Measurements from ENCODE around the gene PFN3.
"Not testable (repeated sequence)": the region's sequence is repeated elsewhere in the genome, so short reads cannot be mapped to it uniquely, and the experiment has no call there.

PFN3 gene

DNA sequence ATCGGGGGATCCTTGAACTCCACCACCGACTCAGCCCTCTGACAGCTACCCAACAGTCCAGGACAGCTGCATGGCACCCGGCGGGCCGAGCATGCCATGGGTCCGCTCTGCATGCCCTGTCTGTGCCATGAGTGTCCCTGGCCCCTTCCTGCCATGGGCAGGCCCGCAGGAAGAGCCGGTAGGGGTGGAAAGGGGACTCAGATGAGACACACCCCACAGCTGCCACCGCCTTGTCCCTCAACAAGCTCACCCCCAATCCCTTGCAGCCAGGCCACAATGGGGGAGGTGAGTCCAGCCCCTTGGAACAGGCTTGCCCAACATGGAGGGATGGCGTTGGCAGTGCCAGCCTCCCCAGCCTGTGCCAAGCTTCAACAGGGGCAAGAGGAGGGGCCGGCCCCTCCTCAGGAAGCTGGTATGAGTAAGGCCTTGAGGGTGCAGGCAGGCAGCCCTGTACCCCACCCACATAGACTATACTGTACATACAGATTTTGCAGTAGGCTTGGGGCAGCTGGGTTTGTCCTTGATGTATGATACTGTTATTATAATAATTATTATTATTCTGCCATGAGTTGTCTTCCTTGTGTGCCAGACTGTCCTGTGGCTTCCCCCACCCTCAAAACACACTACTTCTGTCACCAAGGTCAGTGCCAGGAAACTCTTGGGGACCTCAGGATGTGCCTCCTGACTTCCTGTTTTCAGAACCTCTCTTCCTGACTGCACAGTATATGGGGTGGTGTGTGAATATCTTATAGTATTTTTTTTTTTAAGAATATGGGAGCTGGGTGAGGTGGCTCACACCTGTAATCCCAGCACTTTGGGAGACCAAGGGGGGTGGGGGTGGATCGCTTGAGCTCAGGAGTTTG lies 28.2 kb downstream of the PFN3 start:
- DNase-seq: peak in 1 of 6 experiments; percentile 29

DNA sequence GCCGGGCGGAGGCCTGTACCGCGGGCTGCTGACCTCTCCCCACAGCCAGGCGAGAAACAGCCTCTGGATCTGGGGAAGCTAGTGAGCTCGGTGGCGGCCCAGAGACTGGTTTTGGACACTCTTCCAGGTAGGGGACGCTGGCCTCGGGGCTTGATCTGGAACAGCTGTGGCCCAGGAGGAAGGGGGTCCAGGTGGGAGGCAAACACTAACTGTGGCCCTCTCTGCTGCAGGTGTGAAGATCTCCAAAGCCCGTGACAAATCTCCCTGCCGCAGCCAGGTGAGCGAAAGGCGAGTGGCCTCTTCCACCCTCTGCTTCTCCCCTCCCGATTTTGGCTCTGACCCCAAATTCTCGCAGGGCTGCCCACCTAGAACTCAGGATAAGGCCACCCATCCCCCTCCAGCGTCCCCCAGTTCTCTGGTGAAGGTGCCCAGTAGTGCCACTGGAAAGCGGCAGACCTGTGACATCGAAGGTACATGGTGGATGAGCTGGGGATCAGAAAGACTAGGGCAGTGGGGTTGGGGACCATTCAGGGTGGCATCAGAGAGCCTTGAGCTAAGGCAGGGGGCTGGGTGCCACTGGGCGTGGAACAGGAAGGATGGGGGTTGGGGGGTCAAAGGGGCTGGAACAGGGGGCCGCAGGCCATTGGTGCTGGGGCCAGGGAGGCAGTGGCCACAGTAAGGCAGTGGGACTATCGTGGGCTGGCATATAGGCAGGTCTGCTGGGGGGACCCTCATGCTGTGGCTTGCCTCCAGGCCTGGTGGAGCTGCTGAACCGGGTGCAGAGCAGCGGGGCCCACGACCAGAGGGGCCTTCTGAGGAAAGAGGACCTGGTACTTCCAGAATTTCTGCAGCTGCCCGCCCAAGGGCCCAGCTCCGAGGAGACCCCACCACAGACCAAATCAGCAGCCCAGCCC lies 29.1 kb downstream of the PFN3 start:
- DNase-seq: no peak

DNA sequence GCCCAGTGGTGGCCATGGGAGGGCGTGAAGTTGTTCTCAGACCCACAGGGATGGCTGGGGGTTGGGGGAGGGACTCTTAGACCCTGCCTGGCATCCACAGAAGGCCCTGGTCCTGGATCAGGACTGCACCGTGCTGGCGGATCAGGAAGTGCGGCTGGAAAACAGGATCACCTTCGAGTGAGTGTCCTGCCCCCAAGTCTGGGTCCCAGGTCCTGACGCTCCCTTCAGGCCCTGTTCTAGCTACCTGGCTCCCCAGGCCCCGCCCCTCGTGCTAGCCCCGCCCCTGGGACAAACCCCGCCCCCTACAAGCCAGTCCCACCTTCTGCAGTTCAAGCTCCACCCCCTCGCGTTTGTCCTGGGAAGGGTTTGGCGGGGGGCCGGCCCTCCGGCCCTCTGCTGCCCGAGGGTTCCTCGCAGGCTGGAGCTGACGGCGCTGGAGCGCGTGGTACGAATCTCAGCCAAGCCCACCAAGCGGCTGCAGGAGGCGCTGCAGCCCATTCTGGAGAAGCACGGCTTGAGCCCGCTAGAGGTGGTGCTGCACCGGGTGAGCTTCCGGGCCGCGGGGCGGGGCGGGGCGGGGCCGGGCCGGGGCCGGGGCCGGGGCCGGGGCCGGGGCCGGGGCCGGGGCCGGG lies 29.9 kb downstream of the PFN3 start:
- DNase-seq: peak in 3 of 6 experiments; percentile 55 to 84 (median 63)

DNA sequence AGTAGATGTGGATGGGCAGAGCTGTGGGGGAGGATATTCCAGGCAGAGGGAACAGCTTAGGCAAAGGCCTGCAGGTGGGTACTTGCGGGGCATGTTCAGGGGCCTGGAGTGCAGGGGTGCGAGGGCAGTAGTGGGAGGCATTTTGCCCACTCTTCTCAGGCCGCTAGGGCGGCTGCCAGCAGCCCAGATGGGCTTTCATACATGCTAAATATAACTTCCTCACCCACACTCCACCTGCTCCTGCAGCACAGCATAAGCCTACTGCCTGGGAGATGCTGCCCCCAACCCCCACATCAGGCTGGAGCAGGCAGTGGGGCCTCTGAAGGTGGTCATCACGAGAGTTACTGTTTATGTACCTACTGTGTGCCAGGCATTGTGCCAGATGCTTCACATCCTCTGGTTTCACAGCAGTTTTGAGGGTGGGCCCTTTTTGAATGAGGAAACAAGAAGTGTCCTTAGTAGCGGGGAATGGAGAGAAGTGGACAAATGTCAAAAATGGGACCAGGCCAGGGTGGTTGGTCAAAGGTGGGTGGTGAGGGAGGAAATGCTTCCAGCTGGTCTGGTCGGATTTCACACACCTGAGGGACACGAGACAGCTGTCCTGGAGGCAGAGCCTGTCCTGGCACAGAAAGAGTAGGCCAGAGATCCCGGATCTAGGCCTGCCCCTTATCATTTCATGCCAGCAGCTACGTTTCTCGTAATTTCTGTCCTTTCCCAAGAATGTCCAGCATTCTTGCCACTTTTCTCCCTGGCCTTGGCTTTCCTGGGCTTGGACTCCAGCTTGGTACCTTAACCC lies 30.6 kb downstream of the PFN3 start:
- DNase-seq: no peak

DNA sequence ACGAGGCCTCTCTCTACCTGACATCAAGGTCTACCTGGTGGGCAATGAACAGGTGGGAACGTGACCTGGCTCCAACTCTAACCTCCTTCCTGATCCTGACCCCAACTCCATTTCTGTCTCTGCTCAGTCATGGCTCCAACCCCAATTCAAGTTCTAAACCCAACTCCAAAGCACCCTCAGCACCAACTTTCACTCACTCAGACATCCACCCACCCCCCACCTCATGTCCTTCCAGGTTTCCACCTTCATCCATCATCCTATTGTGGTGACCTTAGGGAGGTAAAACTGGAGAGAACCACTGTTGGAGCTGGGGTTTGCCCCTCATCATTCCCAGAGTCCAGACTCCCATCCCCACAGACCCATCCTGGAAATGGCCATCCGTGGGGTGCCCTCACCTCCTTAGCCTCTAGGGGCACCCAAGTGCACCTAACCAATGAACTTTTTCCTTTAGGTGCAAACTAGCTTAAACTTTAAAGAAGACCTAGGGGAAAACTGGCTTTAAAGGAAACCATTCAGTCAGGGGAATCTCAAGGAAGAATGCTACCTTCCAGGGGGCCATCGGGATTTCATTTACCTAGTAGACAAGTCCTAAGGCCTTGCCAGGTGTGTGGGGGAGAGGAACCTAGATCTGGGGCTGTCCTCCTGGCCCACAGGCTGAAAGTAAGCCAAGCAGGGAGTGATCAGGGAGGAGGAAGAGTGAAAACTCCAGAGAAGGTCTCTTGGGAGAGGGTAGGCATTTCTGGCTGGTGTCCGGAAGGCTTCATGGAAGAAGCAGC lies 31.4 kb downstream of the PFN3 start:
- DNase-seq: peak in 4 of 6 experiments; percentile 11 to 45 (median 28)

DNA sequence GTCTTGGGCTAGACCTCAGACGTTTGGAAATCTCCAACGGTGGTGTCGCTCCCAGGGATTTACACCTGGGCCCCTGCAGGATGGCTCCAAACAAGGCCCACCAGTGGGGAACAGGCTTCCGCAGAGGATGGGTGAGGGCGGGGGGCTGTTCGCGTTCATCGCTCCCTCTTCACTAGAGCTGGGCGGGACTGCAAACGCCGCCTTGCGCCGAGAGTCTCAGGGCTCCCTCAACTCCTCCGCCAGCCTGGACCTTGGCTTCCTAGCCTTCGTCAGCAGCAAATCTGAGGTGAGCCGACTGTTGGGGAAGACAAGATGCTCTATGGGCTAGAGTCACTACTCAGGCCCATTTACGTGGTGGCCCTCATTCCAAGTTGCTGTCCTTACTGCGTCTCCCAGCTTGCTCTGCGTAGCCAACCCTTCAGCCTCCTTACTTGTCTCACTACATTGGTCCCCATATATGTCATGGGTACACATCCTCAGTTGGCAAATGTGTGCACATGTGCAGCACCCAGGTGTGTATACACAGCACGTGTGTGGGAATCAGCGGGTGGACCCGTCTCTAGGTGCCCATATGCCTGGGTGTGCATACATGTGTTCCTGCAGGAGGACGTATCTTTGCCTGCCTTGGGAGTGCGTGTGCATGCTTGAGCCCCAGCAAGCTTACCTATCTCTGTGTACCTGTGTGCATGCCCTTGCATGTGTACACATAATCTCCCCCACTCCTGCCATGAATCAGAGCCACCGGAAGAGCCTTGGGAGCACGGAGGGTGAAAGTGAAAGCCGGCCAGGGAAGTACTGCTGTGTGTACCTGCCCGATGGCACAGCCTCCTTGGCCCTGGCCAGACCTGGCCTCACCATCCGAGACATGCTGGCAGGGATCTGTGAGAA lies 32.2 kb downstream of the PFN3 start:
- DNase-seq: no peak

DNA sequence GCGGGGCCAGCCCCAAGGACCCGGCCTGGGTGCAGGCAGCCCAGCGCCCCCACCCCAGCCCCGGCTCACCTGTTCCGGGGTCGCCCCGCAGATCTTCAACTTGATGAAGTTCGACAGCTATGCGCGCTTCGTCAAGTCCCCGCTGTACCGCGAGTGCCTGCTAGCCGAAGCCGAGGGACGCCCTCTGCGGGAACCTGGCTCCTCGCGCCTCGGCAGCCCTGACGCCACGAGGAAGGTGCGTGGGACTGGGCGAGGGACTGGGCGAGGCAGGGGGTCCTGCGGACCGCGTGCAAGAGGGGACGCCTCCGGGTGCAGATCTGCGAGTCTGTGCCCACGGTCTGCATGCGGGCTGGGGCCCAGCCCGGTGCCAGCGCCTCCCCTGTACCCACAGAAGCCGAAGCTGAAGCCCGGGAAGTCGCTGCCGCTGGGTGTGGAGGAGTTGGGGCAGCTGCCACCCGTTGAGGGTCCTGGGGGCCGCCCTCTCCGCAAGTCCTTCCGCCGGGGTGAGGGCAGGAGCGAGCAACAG lies 33.1 kb downstream of the PFN3 start:
- DNase-seq: no peak

DNA sequence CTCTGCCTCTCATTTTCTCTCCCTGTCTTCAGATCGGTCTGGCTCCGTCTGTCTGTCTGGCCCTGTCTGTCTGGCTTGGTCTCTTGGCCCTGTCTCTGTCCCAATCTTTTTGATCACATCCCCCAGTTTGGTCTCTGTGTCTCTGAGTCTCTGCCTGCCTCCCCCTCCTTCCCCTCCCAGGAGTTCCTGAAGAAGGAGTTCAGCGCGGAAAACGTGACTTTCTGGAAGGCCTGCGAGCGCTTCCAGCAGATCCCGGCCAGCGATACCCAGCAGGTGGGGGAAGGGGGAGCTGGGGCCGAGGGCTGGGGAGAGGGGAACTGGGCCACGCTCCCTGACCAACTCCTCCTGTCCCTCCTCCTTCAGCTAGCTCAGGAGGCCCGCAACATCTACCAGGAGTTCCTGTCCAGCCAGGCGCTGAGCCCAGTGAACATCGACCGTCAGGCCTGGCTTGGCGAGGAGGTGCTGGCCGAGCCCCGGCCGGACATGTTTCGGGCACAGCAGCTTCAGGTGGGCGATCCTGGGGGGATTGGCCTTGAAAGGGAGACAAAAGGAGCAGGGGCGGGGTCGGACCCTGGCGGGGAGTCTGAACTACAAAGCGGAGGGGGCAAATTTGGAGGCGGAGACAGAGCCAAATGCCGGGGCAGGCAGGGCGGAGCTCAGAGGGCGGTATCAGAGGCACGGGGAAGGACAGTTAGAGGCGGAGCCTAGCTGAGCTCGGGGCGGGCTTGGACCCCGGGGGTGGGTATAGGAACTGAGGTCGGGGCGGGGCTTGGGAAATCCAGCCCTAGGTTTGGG lies 33.7 kb downstream of the PFN3 start:
- DNase-seq: no peak

DNA sequence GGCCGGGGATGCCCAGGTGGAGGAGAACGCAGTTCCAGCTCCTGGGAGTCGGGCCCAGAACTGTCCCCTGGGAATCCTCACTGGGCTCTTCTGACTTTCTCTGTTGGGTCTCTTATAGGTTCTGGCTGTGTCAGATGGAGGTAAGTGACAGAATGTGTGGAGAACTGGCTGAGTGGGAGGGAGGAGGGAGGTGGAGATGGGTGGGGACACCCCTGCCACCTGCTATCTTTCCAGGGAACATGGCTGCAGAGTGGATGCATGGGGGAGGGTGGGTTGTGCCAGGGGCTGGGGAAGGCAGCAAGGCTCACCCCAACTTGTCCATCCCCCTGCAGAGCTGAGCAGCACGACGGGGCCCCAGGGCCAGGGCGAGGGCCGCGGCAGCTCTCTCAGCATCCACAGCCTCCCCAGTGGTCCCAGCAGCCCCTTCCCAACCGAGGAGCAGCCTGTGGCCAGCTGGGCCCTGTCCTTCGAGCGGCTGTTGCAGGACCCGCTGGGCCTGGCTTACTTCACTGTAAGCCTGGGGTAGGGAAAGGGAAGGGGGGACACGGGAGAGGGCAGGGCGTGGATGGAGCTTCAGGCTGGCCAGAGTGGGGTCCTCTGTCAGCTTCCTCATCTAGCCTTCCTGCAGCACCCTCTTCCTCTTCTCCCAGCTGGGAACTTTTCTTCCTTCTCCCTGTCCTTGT lies 34.5 kb downstream of the PFN3 start:
- no peak for DNase-seq

DNA sequence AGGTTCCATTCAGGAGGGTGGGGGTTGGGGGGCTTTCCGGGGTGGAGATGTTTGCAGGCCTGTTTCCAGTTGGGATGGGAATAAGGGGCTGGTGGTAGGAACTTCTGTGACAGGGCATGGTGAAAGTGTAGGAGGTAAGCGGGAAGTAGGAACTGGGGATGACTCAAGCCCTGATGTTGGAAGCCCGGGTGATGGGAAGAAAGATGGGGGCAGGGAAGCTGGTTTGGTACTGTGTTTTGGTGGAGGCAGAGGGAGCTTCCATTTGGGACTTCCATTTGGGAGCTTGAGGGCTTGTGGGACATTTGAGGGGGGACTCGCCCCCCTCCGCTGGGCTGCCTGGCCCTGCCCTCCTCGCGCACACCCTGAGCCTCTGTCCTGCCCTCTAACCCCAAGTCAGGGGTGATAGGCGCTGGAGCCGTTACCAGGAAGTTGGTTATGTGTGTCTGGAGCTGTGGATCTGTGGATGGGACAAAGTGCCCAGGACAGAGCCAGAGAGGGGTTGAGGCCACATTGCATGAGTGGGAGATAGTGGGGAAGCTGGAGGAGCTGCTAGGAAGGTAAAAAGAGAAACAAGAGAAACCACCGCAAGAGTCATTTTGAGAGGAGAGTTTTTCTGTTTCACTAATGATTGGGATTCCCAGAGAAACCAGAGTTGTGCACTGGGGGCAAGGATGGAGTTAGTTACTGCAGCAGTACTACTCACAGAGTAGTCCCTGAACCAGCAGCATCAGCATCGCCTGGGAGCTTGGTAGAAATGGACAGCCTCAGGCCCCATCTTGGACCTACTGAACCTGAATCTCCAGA lies 36.1 kb downstream of the PFN3 start:
- no peak for DNase-seq

DNA sequence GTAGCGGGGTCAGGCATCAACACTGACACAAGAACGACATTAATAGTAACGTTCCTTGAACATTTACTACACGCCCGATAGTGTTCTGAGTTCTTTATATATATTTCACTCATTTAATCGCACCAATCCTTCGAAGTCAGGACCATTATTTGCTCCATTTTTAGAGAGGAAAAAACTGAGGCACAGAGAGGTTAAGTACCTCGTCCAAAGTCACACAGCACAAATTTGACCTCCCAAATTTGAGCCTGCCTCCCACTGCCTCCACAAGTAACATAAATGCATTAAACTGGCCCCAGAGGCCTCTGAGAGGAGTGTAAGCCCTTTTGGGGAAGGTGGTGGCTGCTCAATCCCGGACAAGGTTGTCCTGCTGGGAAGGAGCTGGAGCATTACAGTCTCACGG lies 36.9 kb downstream of the PFN3 start:
- no peak for DNase-seq

DNA sequence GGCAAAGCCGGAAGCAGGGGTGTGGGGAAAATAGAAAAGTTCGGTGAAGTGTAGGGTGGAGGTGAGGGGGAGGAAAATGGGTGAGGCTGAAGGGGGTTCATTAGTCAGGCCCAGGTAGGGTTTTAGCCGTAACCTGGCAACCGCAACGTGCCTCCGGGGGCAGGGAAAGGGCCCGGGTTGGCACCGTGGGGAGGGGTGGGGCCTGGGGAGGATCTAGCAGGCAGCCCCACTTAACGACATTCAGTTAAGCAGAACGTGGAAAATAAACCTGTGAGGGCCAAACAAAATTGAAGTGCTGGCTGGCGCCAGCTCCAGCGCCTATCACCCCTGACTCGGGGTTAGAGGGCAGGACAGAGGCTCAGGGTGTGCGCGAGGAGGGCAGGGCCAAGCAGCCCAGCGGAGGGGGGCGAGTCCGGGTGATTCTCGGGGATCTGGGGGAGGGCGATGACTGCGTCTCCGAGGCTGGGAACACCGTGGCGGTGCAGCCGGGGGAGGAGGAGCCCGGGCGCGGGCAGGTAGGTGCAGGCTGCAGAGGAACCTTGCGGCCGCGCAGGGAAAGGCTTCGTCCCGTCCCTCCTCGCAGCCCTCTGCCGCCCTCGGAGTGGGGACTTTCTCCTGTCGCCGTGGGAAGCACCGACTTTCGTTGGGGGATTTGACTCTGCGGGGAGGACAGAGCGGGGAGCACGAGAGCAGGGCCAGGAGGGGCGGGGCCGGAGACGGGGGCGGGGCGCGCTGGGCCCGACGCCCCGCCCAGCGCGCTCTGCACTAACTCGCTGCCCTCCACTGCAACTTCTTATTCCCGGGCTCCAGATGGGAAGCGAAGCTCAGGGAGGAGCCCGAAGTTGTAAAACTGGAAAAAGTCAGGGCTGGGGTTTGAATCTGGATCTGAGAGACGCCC lies 37.6 kb downstream of the PFN3 start:
- peak in 5 of 6 experiments; percentile 62 to 76 (median 73) for DNase-seq

DNA sequence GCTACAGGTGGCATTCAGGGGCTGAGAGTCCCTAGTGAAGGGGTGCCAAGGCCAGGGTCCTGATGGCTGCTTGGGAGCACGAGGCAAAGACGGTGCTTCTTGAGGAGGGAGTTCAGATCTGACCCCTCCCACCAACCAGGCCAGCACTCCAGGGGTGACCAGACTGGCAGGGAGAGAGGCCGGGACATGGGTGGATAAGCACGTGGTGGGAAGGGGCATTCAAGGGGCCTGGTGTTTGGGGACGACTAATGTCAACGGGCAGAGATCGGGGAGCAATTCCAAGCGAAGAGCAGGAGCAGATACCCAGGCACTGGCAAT lies 38.2 kb downstream of the PFN3 start:
- no peak for DNase-seq

DNA sequence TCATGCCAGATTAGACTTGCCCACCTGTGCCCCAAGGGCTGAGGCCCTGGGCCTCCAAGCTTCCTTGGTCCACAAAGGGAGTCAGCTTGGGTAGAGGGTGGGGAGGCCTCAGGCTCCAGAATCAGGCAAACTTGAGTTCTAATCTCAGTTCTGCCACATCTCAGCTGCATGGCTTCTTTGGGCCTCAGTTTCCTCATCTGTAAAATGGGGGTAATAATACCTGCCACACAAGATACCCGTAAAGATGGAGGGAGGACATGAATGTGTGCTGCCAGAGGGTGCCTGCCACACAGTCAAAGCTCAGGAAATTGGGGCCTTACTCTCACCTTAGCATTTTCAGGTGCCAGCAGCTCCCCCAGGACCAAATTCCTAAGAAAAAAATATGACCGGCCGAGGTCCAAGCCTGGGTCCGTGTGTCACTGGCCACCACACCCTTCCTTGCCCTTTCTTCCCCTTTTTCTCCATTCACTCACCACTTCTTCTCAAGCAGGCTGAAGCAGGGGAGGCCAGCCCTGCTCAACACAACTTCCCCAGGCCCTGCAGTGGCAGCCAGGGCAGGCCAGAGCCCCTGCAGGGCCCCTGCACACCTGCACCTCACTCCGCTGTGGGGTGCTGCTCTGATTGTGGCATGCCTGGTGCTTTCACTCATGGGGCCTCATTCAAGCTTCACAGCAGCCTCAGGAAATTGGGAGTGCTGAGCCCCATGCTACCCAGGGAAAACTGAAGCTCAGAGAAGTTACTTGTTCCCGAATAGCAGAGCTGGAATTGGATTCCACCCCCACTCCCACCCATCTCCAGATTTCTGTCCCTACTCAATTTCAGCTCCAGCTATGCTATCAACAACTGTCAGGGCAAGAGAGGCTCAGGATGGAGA lies 38.8 kb downstream of the PFN3 start:
- no peak for DNase-seq

DNA sequence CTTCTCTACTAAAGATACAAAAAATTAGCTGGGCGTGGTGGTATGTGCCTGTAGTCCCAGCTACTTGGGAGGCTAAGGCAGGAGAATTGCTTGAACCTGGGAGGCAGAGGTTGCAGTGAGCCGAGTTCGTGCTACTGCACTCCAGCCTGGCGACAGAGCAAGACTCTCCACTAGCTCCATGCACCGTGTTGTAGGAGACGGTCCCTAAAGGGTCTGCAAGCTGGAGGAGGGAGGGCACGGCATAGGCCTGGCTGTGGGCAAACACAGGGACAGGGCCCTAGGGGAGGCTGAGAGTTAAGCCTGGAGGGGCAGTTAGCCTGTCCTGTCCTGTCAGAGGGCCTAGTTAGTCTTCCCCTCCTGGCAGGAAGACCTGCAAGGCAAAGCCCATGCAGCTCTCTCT lies 39.7 kb downstream of the PFN3 start:
- not testable (repeated sequence) for DNase-seq

DNA sequence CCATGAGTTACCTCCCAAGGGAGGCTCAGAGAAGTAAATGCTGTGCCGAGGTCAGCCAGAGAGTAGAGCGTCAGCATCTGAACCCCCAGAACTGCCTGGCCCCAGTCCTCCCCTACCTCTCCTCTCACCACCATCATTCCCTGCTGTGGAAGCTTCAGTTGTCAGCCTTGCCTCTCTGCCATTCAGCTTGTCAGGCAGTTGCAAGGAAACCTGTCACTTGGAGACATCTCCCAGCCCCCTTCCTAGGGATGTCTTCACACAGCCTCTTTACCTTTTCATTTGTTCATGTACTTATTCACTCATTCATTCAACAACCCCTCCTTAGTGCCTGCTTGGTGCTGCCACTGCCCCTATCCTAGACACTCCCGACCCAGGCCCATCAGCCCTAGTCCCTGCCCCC lies 40.6 kb downstream of the PFN3 start:
- DNase-seq: no peak
